ENCODE results near the gene PPP1R9B.

Gene PPP1R9B

GRCh38 chr17:50163843-50164696 lies 13.6 kb upstream of the PPP1R9B start:
- no peak for DNase-seq (ENCODE audit: extremely low read depth, low read depth)
- TF ChIP-seq CTCF (IDR thresholded peaks at IDR 0.05; ENCODE audit: low read depth, low read length, missing control alignments) = no peak
- H3K4me3 ChIP-seq (replicated peaks; ENCODE audit: low read depth, low read length) = no peak overlapping the region

GRCh38 chr17:50162466-50163254 lies 12.2 kb upstream of the PPP1R9B start:
- DNase-seq (ENCODE audit: extremely low read depth, low read depth) = no peak
- TF ChIP-seq CTCF (IDR thresholded peaks at IDR 0.05; ENCODE audit: low read depth, low read length, missing control alignments) = no peak
- H3K4me3 ChIP-seq (replicated peaks; ENCODE audit: low read depth, low read length) = no peak overlapping the region

- peak overlapping the region; percentile 57; the same call in 1 of the 2 replicates for H3K4me3 ChIP-seq (replicated peaks; ENCODE audit: low read depth, low read length)
- no peak for TF ChIP-seq CTCF (IDR thresholded peaks at IDR 0.05; ENCODE audit: low read depth, low read length, missing control alignments)
- DNase-seq (ENCODE audit: extremely low read depth, low read depth) = no peak
Observed at GRCh38 chr17:50161911-50162288, 11.4 kb upstream of the PPP1R9B start.

GRCh38 chr17:50161023-50161910 lies 10.8 kb upstream of the PPP1R9B start:
- peak; percentile 80 for DNase-seq (ENCODE audit: extremely low read depth, low read depth)
- peak; percentile 92 for TF ChIP-seq CTCF (IDR thresholded peaks at IDR 0.05; ENCODE audit: low read depth, low read length, missing control alignments)
- H3K4me3 ChIP-seq (replicated peaks; ENCODE audit: low read depth, low read length) = peak overlapping the region; percentile 57

GRCh38 chr17:50157891-50158290 lies 7.4 kb upstream of the PPP1R9B start:
- TF ChIP-seq CTCF (IDR thresholded peaks at IDR 0.05; ENCODE audit: low read depth, low read length, missing control alignments) = no peak
- DNase-seq (ENCODE audit: extremely low read depth, low read depth) = no peak
- no peak overlapping the region for H3K4me3 ChIP-seq (replicated peaks; ENCODE audit: low read depth, low read length)

GRCh38 chr17:50155115-50155819 lies 4.8 kb upstream of the PPP1R9B start:
- no peak overlapping the region for H3K4me3 ChIP-seq (replicated peaks; ENCODE audit: low read depth, low read length)
- DNase-seq (ENCODE audit: extremely low read depth, low read depth) = no peak
- TF ChIP-seq CTCF (IDR thresholded peaks at IDR 0.05; ENCODE audit: low read depth, low read length, missing control alignments) = no peak
